ENCODE measurements around the gene NEURL1B.

Gene NEURL1B

DNA sequence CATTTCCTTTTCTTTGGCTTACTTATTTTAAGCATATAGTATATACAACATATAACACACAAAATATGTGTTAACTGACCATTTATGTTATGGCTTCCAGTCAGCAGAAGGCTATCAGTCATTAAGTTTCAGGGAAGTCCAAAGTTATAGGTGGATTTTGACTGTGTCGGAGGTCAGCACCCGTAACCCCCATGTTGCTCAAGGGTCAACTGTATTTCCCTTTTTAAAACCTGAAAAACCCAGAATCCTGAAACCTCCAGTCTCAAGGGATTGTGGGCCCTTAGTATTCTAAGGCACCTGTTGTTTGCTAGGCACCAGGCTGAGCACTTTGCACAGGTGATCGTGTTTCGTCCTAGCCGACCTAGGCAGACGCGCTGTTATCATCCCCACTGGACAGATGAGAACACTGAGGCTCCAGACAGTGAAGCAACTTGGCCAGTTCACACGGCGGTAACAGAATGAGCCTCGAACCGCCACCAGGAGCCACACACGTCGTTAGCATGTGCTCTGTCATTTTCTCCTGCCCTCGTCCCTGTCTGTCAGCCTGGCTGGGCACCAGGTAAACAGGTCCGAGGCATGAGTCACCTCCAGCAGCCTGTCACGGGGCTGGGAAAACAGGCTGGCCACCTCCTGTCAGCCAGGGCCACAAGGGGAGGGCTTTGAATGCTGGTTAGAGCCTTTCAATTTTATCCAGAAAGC lies 90.1 kb downstream of the NEURL1B start:
- no peak for DNase-seq (ENCODE audit: low read depth)

DNA sequence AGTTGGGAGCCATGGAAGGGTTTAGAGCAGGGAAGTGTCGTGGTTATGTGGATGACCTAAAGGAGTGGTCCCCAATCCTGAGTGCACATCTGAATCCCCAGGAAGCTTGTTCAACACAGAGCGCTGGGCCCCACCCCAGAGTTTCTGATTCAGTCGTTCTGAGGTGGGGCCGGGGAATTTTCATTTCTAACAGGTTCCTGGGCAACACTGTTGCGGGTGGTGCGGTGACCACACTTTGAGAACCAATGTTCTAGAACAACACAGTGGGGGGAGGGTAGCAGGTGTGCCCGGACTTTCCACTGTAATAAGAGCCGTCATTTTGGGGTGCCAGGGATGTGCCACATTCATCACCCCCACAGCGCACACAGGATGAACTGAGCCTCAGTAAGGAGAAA lies 90.6 kb downstream of the NEURL1B start:
- DNase-seq (ENCODE audit: low read depth) = no peak

DNA sequence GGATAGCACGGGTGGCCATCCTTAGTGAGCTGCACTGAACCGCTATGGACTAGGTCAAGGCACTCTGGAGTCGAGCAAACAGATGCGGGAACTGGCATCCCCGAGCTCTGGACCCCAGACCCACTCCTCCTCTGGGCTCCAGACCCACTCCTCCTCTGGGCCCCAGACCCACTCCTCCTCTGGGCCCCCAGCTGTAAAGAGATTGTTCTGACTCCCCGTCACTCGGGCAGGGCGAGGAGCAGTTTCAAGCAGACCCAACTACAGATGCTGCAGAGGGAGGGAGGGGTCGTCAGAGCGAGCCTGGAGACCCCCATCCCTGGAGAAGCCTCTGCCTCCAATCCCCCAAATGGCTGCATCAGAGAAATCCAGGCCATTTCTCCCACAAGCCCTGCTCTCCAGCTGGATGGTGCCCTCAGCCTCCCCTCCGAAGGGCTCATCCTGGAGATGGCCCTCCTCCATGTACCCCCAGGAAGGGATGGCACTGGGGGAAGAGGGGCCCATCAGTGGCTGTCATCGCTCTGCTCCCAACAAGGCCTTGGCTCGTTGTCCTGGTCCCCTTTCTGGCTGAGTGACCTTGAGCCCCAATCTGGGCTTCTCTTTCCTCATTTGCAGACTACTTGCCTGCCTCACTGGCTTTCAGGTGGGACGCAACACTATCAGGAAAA lies 91.3 kb downstream of the NEURL1B start:
- no peak for DNase-seq (ENCODE audit: low read depth)

DNA sequence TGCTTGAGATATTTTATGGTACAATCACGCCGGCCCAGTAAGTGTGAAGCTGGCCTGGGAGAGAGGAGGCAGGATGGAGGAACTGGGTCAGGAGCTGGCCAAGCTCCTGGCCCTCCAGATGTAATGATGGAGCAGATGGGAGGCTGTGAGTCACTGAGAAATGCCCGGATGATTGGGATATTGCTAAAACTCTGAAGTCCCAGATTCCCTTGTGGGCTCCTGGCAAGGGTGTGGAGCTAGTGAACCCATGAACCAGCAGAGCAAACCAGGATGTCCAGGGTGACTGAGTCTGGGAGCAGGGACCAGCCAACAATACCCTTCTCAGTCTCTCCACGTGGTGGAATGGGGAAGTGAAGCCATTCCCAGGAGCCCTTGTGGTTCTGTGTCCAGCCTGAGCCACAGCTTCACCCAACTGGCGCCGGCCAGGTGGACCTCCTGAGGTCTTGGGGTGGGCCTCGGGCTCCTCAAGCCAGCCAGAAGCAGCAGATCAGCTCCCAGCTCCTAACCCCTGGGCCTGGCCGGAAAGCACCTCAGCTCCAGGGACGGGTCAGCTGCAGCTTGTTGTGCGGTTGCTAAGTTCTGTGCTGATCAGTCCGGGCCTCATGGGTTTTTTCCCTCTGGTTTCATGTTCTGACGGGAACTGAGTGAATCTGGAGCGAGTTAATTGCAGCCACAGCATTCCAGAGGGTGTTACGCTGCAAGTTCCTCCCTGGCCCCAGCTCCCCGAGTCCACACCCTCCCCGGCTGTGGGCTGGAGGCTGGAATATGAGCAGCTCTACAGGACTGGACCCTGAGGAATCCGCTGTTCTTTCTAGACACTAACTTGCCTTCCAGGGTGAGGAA lies 92.3 kb downstream of the NEURL1B start:
- peak; percentile 95 for DNase-seq (ENCODE audit: low read depth)

DNA sequence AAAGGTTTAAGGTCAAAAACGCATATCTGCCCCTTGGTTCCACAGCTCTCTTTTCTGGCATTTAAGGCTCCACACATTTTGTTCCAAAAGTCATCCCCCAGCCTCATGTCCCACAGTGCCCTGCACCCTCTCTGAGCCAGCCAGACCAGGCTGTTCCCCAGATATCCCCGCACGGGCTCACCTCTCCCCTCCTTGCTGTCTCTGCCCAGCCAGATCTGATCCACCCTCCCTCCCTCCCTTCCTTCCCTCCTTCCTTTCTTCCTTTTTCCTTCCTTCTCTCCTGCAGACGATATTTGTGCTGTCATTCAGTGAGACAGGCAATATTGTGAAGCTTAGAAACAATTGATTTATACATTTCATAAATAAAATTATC lies 92.9 kb downstream of the NEURL1B start:
- DNase-seq (ENCODE audit: low read depth) = no peak

DNA sequence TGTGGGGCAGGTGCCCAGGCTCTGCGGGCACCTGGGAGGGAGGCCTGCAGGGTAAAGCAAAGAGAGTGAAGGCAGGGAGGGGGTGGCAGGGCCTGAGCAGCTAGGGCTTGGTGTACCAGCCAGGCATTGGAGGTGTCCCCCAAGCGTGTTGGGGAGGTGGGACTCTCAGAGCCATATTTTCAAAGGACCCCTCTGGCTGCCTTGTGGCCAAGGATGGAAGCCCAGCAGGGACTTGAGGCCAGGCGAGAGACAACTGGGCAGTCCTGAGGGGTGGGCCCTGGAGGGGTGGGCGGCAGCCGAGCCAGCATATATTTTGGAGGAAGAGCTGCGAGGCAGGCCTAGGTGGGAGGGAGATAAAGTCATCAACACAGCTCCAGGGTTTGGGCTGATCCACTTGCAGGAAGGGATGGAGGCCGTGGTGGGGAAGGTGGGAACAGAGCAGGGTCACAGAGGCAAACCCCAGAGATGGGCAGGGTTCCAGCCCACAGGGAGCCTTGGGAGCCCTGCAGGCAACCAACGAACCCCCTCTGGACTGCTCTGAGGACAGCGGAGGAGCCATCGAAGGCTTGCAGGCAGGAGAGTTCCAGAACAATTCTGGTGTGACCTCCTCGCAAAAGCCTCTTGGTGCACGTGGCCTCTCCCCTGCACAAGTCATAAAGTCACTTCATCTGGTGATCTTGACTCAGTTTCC lies 94.2 kb downstream of the NEURL1B start:
- no peak for DNase-seq (ENCODE audit: low read depth)

DNA sequence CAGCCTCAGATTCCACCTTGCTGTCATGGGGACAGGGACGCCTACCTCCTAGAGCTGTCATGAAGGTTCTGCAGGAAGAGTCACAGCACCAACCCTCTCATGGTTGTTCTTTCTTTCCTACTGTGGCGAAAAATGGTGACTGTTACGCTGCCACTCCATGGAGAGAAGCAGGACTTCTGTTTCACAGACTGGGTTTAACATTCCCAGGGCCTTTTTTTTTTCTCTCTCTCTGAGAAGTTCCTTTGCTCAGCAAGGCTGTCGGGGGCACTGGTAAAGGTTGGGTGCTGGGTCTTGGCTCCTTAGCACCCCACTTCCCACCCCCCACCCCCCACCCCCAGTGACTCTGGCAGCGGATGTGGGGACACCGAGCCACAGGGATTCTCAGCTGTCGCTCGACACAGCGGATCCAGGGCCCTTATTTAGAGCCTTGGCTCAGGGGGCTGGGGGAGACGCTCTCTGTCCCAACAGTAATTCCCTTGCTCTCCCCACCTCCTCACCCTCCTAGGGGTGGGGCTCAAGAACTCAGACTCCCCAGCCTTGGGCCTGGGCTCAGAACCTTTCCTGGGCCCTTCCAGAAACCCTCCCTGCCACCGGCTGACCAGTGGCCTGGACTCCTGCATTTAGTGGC lies 95.6 kb downstream of the NEURL1B start:
- peak; percentile 34 for DNase-seq (ENCODE audit: low read depth)

DNA sequence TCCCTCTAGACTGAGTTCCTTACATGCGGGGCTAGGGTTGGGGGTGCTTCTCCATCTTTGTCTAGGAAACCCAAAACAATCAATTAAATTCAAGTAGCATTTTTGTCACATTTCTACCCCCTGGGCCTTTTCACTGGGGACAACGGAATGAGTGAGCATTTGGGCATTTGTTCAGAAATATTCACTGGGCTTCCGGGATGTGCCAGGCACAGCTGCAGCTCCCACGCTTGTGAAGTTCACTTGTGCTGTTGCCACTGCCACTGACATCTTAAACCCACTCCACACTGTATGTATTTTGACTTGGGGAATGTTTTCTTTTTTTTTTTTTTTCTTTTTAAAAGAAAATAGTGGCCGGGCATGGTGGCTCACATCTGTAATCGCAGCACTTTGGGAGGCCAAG lies 98.3 kb downstream of the NEURL1B start:
- DNase-seq (ENCODE audit: low read depth) = no peak

DNA sequence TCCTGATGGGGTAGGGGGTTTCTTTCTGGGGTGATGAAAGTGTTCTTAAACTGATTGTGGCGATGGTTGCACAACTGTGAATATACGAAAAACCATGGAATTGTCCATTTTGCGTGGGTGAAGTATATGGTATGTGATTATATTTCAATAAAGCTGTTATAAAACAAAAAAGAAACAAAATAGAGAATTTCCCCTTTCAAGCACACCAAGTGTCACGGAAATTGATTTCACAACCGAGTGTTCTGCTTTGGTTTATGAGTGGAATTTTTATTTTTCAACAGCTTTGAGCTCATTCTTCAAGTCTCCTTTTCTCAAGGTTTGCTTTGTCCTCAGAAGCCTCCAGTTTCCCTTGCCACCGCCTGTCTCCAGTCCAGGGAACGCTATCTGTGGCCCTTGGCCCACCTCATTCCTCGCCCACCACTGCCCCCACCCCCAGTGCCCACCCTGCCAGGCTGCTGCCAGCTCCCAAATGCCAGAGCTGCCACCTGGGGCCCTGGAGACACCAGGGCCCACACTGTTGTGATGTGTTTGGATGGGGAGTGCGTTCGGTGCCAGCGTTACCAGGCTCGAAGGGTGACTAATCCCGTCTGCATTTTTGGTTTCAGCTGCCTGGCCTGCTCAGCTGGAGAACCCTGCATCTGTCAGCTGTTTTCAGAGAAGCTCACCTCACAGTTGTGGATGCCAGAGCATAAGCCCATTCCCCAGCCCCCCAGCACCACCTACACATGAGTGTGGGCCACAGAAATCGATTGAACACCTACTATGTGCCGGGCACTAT lies 99.6 kb downstream of the NEURL1B start:
- peak; percentile 92 for DNase-seq (ENCODE audit: low read depth)
